Caco-2 (cell line): ENCODE results near the gene TMEM131L. TPM values are rescaled to one million over a fixed set of nuclear protein-coding genes. Genes with fewer than 3 reads are reported as not detected.

Source experiments
- BruUV-seq: library from RNA; stranded (reverse); fragments of 400-500 nt; replicated peaks from 2 replicates; lab custom pipeline; 2021; lab: Mats Ljungman, UMichigan
- CTCF ChIA-PET: fragments of 300-600 bp; sonication (Branson Sonifier 250); formaldehyde crosslinking; loops from one replicate; lab custom pipeline; 2022; ENCODE audit warnings: antibody characterized with exemption; lab: Charles Lee
- POLR2A ChIA-PET: fragments of 300-600 bp; sonication (Branson Sonifier 250); formaldehyde crosslinking; loops from one replicate; lab custom pipeline; 2022; ENCODE audit warnings: antibody characterized with exemption; lab: Charles Lee
- DNase-seq, 2 experiments: peaks; one replicate each; pipeline versions ENCODE4 v3.0.0 to v3.0.0-alpha.2; 2020 to 2022
- H3K27me3 ChIP-seq: replicated peaks from 2 replicates; pipeline ENCODE4 v1.6.0; 2011; ENCODE audit warnings: low read length; ENCODE audit not compliant: control insufficient read depth, insufficient read depth
- H3K36me3 ChIP-seq: 2 replicates; pipeline ENCODE4 v1.5.1; 2011; ENCODE audit warnings: low read length; ENCODE audit not compliant: control insufficient read depth, insufficient read depth
- H3K4me1 ChIP-seq: fragments of 250-450 bp; sonication (Bioruptor Pico); 2 replicates; pipeline ENCODE4 v1.5.1; 2020; ENCODE audit warnings: mild to moderate bottlenecking
- H3K4me3 ChIP-seq: 2 replicates; pipeline ENCODE4 v1.5.1; 2011; ENCODE audit warnings: low read depth, mild to moderate bottlenecking, control low read depth, low read length
- H3K9me3 ChIP-seq: fragments of 250-450 bp; sonication (Bioruptor Pico); 2 replicates; pipeline ENCODE4 v1.5.1; 2020; ENCODE audit warnings: mild to moderate bottlenecking, moderate library complexity
- H3K27ac Mint-ChIP-seq: one replicate; pipeline ENCODE4 v1.8.0; 2022; ENCODE audit warnings: mixed read lengths; ENCODE audit not compliant: unreplicated experiment
- H3K27me3 Mint-ChIP-seq: one replicate; pipeline ENCODE4 v1.8.0; 2022; ENCODE audit warnings: mixed read lengths; ENCODE audit not compliant: insufficient read depth, unreplicated experiment
- H3K36me3 Mint-ChIP-seq: one replicate; pipeline ENCODE4 v1.8.0; 2022; ENCODE audit warnings: mild to moderate bottlenecking, mixed read lengths; ENCODE audit not compliant: insufficient read depth, unreplicated experiment
- H3K4me1 Mint-ChIP-seq: one replicate; pipeline ENCODE4 v1.8.0; 2022; ENCODE audit warnings: low read depth, mixed read lengths; ENCODE audit not compliant: unreplicated experiment
- H3K4me3 Mint-ChIP-seq: one replicate; pipeline ENCODE4 v1.8.0; 2022; ENCODE audit warnings: mild to moderate bottlenecking, moderate library complexity, mixed read lengths; ENCODE audit not compliant: unreplicated experiment
- H3K9me3 Mint-ChIP-seq: one replicate; pipeline ENCODE4 v1.8.0; 2022; ENCODE audit warnings: mixed read lengths; ENCODE audit not compliant: unreplicated experiment
- intact Hi-C: fragments of 100-400 bp; cut with micrococcal nuclease; formaldehyde crosslinking; loops from one replicate; pipeline ENCODE4 v1.10.0; 2022; ENCODE audit not compliant: unreplicated experiment
- total RNA-seq: library from RNA; stranded (reverse); gene quantifications from 2 replicates; pipeline ENCODE4 v1.2.3, GENCODE V29; 2022
- TF ChIP-seq, protein P1 (sequence below), 2 experiments: fragments of 200-600 bp in 1 of 2; IDR thresholded peaks; 1 replicate in 1 of 2; 2 replicates in 1 of 2; pipeline versions ENCODE4 v1.5.1 to v1.8.0; 2011 to 2022; ENCODE audit warnings: antibody characterized with exemption in 1 of 2, control low read depth in 1 of 2, inconsistent platforms in 1 of 2, low read depth in 1 of 2, low read length in 1 of 2, mild to moderate bottlenecking in 1 of 2, moderate library complexity in 1 of 2; ENCODE audit not compliant: insufficient read depth in 1 of 2, severe bottlenecking in 1 of 2, unreplicated experiment in 1 of 2

The TMEM131L gene
- total RNA-seq, 1 experiment from 2014 or later, result 20.8 TPM

DNA sequence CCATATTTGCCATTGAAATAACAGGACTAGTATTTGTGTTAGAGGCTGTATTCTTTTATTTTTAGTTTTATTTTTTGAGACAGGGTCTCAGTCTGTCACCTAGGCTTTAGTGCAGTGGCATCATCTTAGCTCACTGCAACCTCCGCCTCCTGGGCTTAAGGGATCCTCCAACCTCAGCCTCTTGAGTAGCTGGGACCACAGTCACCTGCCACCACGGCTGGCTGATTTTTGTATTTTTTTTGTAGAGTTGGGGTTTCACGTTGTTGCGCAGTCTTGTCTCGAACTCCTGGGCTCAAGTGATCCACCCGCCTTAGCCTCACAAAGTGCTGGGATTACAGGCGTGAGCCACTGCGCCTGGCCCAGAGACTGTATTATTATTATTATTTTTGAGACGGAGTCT lies 15.3 kb downstream of the TMEM131L start:
- no peaks in the 10 kb centered on the region for H3K27me3 ChIP-seq
- H3K4me1 Mint-ChIP-seq, result peaks cover 16% of the 10 kb centered on the region
- peaks cover 14% of the 10 kb centered on the region for H3K36me3 Mint-ChIP-seq
- no peak overlapping the region for H3K4me3 ChIP-seq
- no peaks in the 10 kb centered on the region for H3K9me3 ChIP-seq
- no peaks in the 10 kb centered on the region for H3K9me3 Mint-ChIP-seq
- intact Hi-C loops, result no loop called here
- CTCF ChIA-PET, result interaction anchor here (1.2 kb wide), 1 partner anchor 93 kb away, joined by 3 read pairs; no protein-coding TSS in a partner anchor
- DNase-seq, result no peak
- TF ChIP-seq, protein P1, sequence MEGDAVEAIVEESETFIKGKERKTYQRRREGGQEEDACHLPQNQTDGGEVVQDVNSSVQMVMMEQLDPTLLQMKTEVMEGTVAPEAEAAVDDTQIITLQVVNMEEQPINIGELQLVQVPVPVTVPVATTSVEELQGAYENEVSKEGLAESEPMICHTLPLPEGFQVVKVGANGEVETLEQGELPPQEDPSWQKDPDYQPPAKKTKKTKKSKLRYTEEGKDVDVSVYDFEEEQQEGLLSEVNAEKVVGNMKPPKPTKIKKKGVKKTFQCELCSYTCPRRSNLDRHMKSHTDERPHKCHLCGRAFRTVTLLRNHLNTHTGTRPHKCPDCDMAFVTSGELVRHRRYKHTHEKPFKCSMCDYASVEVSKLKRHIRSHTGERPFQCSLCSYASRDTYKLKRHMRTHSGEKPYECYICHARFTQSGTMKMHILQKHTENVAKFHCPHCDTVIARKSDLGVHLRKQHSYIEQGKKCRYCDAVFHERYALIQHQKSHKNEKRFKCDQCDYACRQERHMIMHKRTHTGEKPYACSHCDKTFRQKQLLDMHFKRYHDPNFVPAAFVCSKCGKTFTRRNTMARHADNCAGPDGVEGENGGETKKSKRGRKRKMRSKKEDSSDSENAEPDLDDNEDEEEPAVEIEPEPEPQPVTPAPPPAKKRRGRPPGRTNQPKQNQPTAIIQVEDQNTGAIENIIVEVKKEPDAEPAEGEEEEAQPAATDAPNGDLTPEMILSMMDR (IDR thresholded peaks at IDR 0.05; ENCODE audit: insufficient read depth in 1 of 2, low read depth in 1 of 2, low read length in 1 of 2, severe bottlenecking in 1 of 2, unreplicated experiment in 1 of 2), result no peak
- H3K27ac Mint-ChIP-seq, result no peak overlapping the region
- H3K4me3 Mint-ChIP-seq, result no peak overlapping the region
- POLR2A ChIA-PET, result interaction anchor here (0.5 kb wide), 1 partner anchor 11 kb away, joined by 3 read pairs; no protein-coding TSS in a partner anchor
- no peaks in the 10 kb centered on the region for H3K36me3 ChIP-seq
- peaks cover 20% of the 10 kb centered on the region for H3K4me1 ChIP-seq
- BruUV-seq, result no TSS peak
- H3K27me3 Mint-ChIP-seq, result no peaks in the 10 kb centered on the region

- no peak overlapping the region for H3K4me3 ChIP-seq
- TF ChIP-seq, protein P1 (IDR thresholded peaks at IDR 0.05; ENCODE audit: insufficient read depth in 1 of 2, low read depth in 1 of 2, low read length in 1 of 2, severe bottlenecking in 1 of 2, unreplicated experiment in 1 of 2), result no peak
- no TSS peak for BruUV-seq
- Mint-ChIP-seq H3K4me3 (no peak overlapping the region), H3K27me3 (no peaks in the 10 kb centered on the region), H3K4me1 (peaks cover 25% of the 10 kb centered on the region), H3K36me3 (peaks cover 14% of the 10 kb centered on the region), H3K9me3 (no peaks in the 10 kb centered on the region), H3K27ac (no peak overlapping the region)
- intact Hi-C loops, result no loop called here
- H3K4me1 ChIP-seq, result peaks cover 32% of the 10 kb centered on the region
- H3K9me3 ChIP-seq, result no peaks in the 10 kb centered on the region
- ChIA-PET POLR2A (interaction anchor here (1.4 kb wide), 1 partner anchor 16 kb away, joined by 4 read pairs; no protein-coding TSS in a partner anchor), CTCF (interaction anchor here (1.0 kb wide), 1 partner anchor 17 kb away, joined by 3 read pairs; the partner anchor contains the start of gene TMEM131L)
- H3K27me3 ChIP-seq, result no peaks in the 10 kb centered on the region
- DNase-seq, result no peak
- no peaks in the 10 kb centered on the region for H3K36me3 ChIP-seq
Observed at GRCh38 chr4:153483432-153484418, 17.6 kb downstream of the TMEM131L start.

GRCh38 chr4:153485359-153485758 lies 19.2 kb downstream of the TMEM131L start:
- no peaks in the 10 kb centered on the region for H3K9me3 Mint-ChIP-seq
- TF ChIP-seq, protein P1 (IDR thresholded peaks at IDR 0.05; ENCODE audit: insufficient read depth in 1 of 2, low read depth in 1 of 2, low read length in 1 of 2, severe bottlenecking in 1 of 2, unreplicated experiment in 1 of 2), result no peak
- no peak overlapping the region for H3K27ac Mint-ChIP-seq
- DNase-seq, result no peak
- H3K4me3 Mint-ChIP-seq, result no peak overlapping the region
- ChIA-PET POLR2A (interaction anchor here (1.8 kb wide), 1 partner anchor 19 kb away, joined by 17 read pairs; the partner anchor contains the start of gene TMEM131L), CTCF (no interaction called here)
- Histone ChIP-seq H3K4me3 (no peak overlapping the region), H3K27me3 (no peaks in the 10 kb centered on the region), H3K36me3 (no peaks in the 10 kb centered on the region), H3K9me3 (no peaks in the 10 kb centered on the region), H3K4me1 (peaks cover 32% of the 10 kb centered on the region)
- peaks cover 8% of the 10 kb centered on the region for H3K36me3 Mint-ChIP-seq
- no TSS peak for BruUV-seq
- H3K27me3 Mint-ChIP-seq, result no peaks in the 10 kb centered on the region
- intact Hi-C loops, result no loop called here
- H3K4me1 Mint-ChIP-seq, result peaks cover 25% of the 10 kb centered on the region
